Esophagus (tissue), 2 donors: Measurements from ENCODE around the gene NEUROD1. TPM values are rescaled to one million over a fixed set of nuclear protein-coding genes. Genes with fewer than 3 reads are reported as not detected.
"Not testable (repeated sequence)": the region's sequence is repeated elsewhere in the genome, so short reads cannot be mapped to it uniquely, and the experiment has no call there.

Source experiments
- H3K27ac ChIP-seq, 2 donors: one replicate each; pipeline ENCODE4 v1.5.1; 2013; ENCODE audit warnings: low read depth in 2 of 2, mild to moderate bottlenecking in 2 of 2, inconsistent platforms in 1 of 2, low read length in 1 of 2, moderate library complexity in 1 of 2
- H3K27me3 ChIP-seq, 2 donors: one replicate each; pipeline ENCODE4 v1.6.1; 2013; ENCODE audit warnings: low read length in 2 of 2, control low read depth in 1 of 2, mild to moderate bottlenecking in 1 of 2; ENCODE audit not compliant: insufficient read depth in 2 of 2, control insufficient read depth in 1 of 2
- H3K36me3 ChIP-seq, 2 donors: one replicate each; pipeline ENCODE4 v1.6.1; 2013; ENCODE audit warnings: low read length in 1 of 2; ENCODE audit not compliant: control insufficient read depth in 2 of 2, insufficient read depth in 2 of 2
- H3K4me1 ChIP-seq, 2 donors: one replicate each; pipeline ENCODE4 v1.6.1; 2013; ENCODE audit warnings: low read length in 1 of 2; ENCODE audit not compliant: control insufficient read depth in 2 of 2, insufficient read depth in 2 of 2
- H3K4me3 ChIP-seq, 2 donors: one replicate each; pipeline ENCODE4 v1.5.1; 2013; ENCODE audit warnings: low read length in 2 of 2, mild to moderate bottlenecking in 2 of 2, low read depth in 1 of 2, moderate library complexity in 1 of 2
- H3K9me3 ChIP-seq, 2 donors: one replicate each; pipeline ENCODE4 v1.6.1; 2013; ENCODE audit warnings: mild to moderate bottlenecking in 2 of 2, low read depth in 1 of 2, low read length in 1 of 2, moderate library complexity in 1 of 2; ENCODE audit not compliant: control insufficient read depth in 2 of 2, insufficient read depth in 1 of 2
- WGBS, 2 donors: extraction: QIAGEN DNeasy Blood & Tissue Kit; methylation state at CpG; one replicate each; pipeline ENCODE4 v1.1.7; 2013; 5-methylcytosine and 5-hydroxymethylcytosine counted together
- polyA plus RNA-seq, 2 donors: library from polyadenylated mRNA; stranded (reverse); fragments of 200-250 nt; gene quantifications; one replicate each; pipeline ENCODE4 v1.2.3, GENCODE V29; 2013
- donor health status: healthy with polysubstance abuse.
- donor health status: Bipolar disorder and iron deficiency.

Gene NEUROD1
- polyA plus RNA-seq = not detected

GRCh38 chr2:181680055-181680936 is at the start of gene NEUROD1:
NEUROD1 (minus strand) TSS chr2:181680517; CDS start chr2:181678860, 1,657 bp downstream.
- Histone ChIP-seq H3K36me3 (no peaks in the 10 kb centered on the region), H3K4me1 (peaks cover 5 to 13% of the 10 kb centered on the region in 2 donors), H3K27me3 (peaks cover 13 to 50% of the 10 kb centered on the region in 2 donors), H3K9me3 (peaks cover 3 to 24% of the 10 kb centered on the region in 2 donors), H3K4me3 (peak within 1 kb of the TSS in 1 of 2 donors; percentile 34), H3K27ac (no peak within 1 kb of the TSS)
- WGBS, 2 donors = 4 to 5% methylated on average over 45 of the region's 45 CpGs

- no peak overlapping the region for H3K4me3 ChIP-seq
- H3K27me3 ChIP-seq = no peaks in the 10 kb centered on the region
- H3K27ac ChIP-seq = no peak overlapping the region
- H3K36me3 ChIP-seq = no peaks in the 10 kb centered on the region
- peaks cover 0 to 4% of the 10 kb centered on the region in 2 donors for H3K9me3 ChIP-seq
- no peaks in the 10 kb centered on the region for H3K4me1 ChIP-seq
- WGBS, 2 donors = 77 to 86% methylated on average over 1 of the region's 1 CpG
Observed at GRCh38 chr2:181725476-181725875, 45.2 kb upstream of the NEUROD1 start.

GRCh38 chr2:181724662-181725061 is 44.3 kb upstream of the NEUROD1 start:
- Histone ChIP-seq H3K4me1 (no peaks in the 10 kb centered on the region), H3K27me3 (no peaks in the 10 kb centered on the region), H3K4me3 (no peak overlapping the region), H3K27ac (no peak overlapping the region), H3K9me3 (peaks cover 0 to 4% of the 10 kb centered on the region in 2 donors), H3K36me3 (no peaks in the 10 kb centered on the region)

- H3K4me1 ChIP-seq = no peaks in the 10 kb centered on the region
- no peak overlapping the region for H3K27ac ChIP-seq
- H3K36me3 ChIP-seq = no peaks in the 10 kb centered on the region
- H3K4me3 ChIP-seq = no peak overlapping the region
- H3K27me3 ChIP-seq = no peaks in the 10 kb centered on the region
- 48% methylated on average over 2 of the region's 2 CpGs for WGBS, 2 donors
- peaks cover 0 to 4% of the 10 kb centered on the region in 2 donors for H3K9me3 ChIP-seq
Observed at GRCh38 chr2:181723731-181724130, 43.4 kb upstream of the NEUROD1 start.

- Histone ChIP-seq H3K27me3 (no peaks in the 10 kb centered on the region), H3K4me1 (no peaks in the 10 kb centered on the region), H3K9me3 (no peaks in the 10 kb centered on the region), H3K4me3 (no peak overlapping the region), H3K27ac (no peak overlapping the region), H3K36me3 (no peaks in the 10 kb centered on the region)
- WGBS, 2 donors = 0% methylated on average over 2 of the region's 2 CpGs
Observed at GRCh38 chr2:181715033-181715630, 34.8 kb upstream of the NEUROD1 start.

- H3K4me1 ChIP-seq, H3K27ac ChIP-seq, H3K27me3 ChIP-seq, H3K36me3 ChIP-seq, H3K4me3 ChIP-seq, H3K9me3 ChIP-seq: not testable (repeated sequence)
Observed at GRCh38 chr2:181711051-181711450, 30.7 kb upstream of the NEUROD1 start.

- H3K27me3 ChIP-seq, H3K4me3 ChIP-seq, H3K9me3 ChIP-seq, H3K4me1 ChIP-seq, H3K36me3 ChIP-seq, H3K27ac ChIP-seq: not testable (repeated sequence)
- WGBS, 2 donors = 87 to 90% methylated on average over 3 of the region's 3 CpGs
Observed at GRCh38 chr2:181702519-181702918, 22.2 kb upstream of the NEUROD1 start.

GRCh38 chr2:181698223-181698622 is 17.9 kb upstream of the NEUROD1 start:
- H3K4me3 ChIP-seq = no peak overlapping the region
- no peak overlapping the region for H3K27ac ChIP-seq
- H3K4me1 ChIP-seq = no peaks in the 10 kb centered on the region
- WGBS, 2 donors = 97% methylated on average over 1 of the region's 1 CpG
- no peaks in the 10 kb centered on the region for H3K27me3 ChIP-seq
- H3K36me3 ChIP-seq = no peaks in the 10 kb centered on the region
- no peaks in the 10 kb centered on the region for H3K9me3 ChIP-seq

GRCh38 chr2:181697571-181697970 is 17.3 kb upstream of the NEUROD1 start:
- Histone ChIP-seq H3K27ac (no peak overlapping the region), H3K36me3 (no peaks in the 10 kb centered on the region), H3K4me3 (no peak overlapping the region), H3K27me3 (no peaks in the 10 kb centered on the region), H3K9me3 (no peaks in the 10 kb centered on the region), H3K4me1 (no peaks in the 10 kb centered on the region)
- WGBS, 2 donors = 74 to 80% methylated on average over 1 of the region's 1 CpG

GRCh38 chr2:181697126-181697525 is 16.8 kb upstream of the NEUROD1 start:
- H3K9me3 ChIP-seq = no peaks in the 10 kb centered on the region
- H3K36me3 ChIP-seq = no peaks in the 10 kb centered on the region
- no peaks in the 10 kb centered on the region for H3K4me1 ChIP-seq
- H3K27me3 ChIP-seq = no peaks in the 10 kb centered on the region
- 83 to 88% methylated on average over 6 of the region's 6 CpGs for whole genome bisulfite sequencing, 2 donors
- H3K4me3 ChIP-seq = no peak overlapping the region
- no peak overlapping the region for H3K27ac ChIP-seq
